Ascending aorta (tissue), 2 donors: ENCODE results near the gene FYN. TPM values are rescaled to one million over a fixed set of nuclear protein-coding genes. Genes with fewer than 3 reads are reported as not detected.

Experiments used
- DNase-seq, 2 donors: peaks; one replicate each; pipeline ENCODE4 v3.0.0-alpha.2; 2019; ENCODE audit warnings: low spot score in 2 of 2
- H3K27ac ChIP-seq, 2 donors: fragments of 200-600 bp; sonication (generic); one replicate each; pipeline ENCODE4 v1.5.1; 2016 to 2017; ENCODE audit warnings: mild to moderate bottlenecking in 1 of 2
- H3K27me3 ChIP-seq: fragments of 200-600 bp; sonication (generic); one replicate; pipeline ENCODE4 v1.5.1; 2017
- H3K36me3 ChIP-seq, 2 donors: fragments of 200-600 bp; sonication (generic); one replicate each; pipeline ENCODE4 v1.5.1; 2016
- H3K4me1 ChIP-seq, 2 donors: fragments of 200-600 bp; sonication (generic); one replicate each; pipeline ENCODE4 v1.5.1; 2016 to 2017; ENCODE audit warnings: mild to moderate bottlenecking in 1 of 2
- H3K4me3 ChIP-seq, 2 donors: fragments of 200-600 bp; sonication (generic); one replicate each; pipeline ENCODE4 v1.5.1; 2016 to 2017; ENCODE audit warnings: mild to moderate bottlenecking in 1 of 2
- H3K9me3 ChIP-seq, 2 donors: fragments of 200-600 bp; sonication (generic); one replicate each; pipeline ENCODE4 v1.5.1; 2016
- CTCF ChIP-seq, 3 experiments: fragments of 200-600 bp in 2 of 3; fragments of 450-650 bp in 1 of 3; sonication (generic) in 2 of 3; IDR thresholded peaks; one replicate each; pipeline ENCODE4 v1.5.1; 2016 to 2019; ENCODE audit warnings: antibody characterized with exemption in 3 of 3, mild to moderate bottlenecking in 1 of 3, moderate library complexity in 1 of 3
- intact Hi-C: fragments of 100-400 bp; cut with DNase I; formaldehyde crosslinking; loops from one replicate; pipeline ENCODE4 v1.15.1; 2023
- total RNA-seq: library from RNA; depleted of rRNA; stranded (reverse); fragments of >200 nt; gene quantifications from one replicate; pipeline ENCODE4 v1.1.0, GENCODE V29; 2016

FYN gene
- total RNA-seq, 1 donor from 2014 or later = 141 TPM

DNA sequence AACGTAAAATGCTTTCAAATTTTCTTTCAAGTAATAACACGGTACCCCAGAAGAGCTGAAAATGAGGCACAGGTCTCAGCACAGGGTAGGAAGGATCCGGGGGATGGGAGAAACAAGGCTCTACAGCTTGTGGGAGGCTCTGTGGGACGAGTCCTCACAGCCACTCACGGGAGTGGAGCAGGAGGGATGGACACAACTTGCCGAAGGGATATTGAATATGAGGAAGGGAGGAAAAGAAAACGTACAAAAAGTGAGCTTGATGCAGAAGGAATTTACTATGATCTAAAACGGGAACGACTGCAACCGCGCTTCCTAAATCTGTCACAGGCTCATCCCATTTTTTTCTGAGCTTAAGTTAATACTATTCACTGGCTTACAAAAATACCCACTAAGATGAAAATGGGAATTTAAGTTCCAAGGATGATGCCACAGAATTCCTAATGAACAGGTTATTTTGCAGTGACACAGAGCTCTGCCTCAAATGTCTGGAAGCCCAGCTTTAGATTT, 72.9 kb downstream of the FYN start:
- no peak overlapping the region for H3K4me3 ChIP-seq
- intact Hi-C loops = no loop called here
- H3K9me3 ChIP-seq = no peaks in the 10 kb centered on the region
- no peaks in the 10 kb centered on the region for H3K27me3 ChIP-seq
- TF ChIP-seq CTCF (IDR thresholded peaks at IDR 0.05) = no peak
- no peak for DNase-seq
- peaks cover 0 to 5% of the 10 kb centered on the region in 2 donors for H3K4me1 ChIP-seq
- no peak overlapping the region for H3K27ac ChIP-seq
- H3K36me3 ChIP-seq = no peaks in the 10 kb centered on the region

GRCh38 chr6:111799576-111800258, 73.5 kb downstream of the FYN start:
- Histone ChIP-seq H3K9me3 (no peaks in the 10 kb centered on the region), H3K4me3 (no peak overlapping the region), H3K36me3 (no peaks in the 10 kb centered on the region), H3K4me1 (peaks cover 0 to 3% of the 10 kb centered on the region in 2 donors), H3K27me3 (no peaks in the 10 kb centered on the region), H3K27ac (no peak overlapping the region)
- intact Hi-C loops = no loop called here
- TF ChIP-seq CTCF (IDR thresholded peaks at IDR 0.05) = no peak
- no peak for DNase-seq

DNA sequence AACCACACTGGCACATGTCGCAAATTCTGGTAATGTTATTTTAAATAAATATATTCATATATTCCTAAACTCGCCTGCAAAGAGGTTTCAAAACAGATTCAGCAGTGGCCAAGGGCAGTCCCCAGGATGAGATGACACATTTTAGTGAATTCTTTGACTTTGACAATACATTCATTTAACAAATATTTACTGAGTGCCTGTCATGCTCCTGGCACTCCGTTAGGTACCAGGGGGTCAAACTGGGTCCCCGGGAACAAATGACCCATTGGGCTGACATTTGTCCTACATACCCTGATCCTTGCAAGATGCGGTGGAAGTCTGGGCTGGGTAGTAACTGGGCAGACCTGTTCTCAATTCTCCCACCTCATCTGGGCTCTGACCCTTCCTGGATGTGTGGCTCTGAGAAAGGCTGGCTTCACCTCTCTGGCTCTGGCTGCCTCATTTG, 74.9 kb downstream of the FYN start:
- DNase-seq = no peak
- no peak overlapping the region for H3K4me3 ChIP-seq
- no peak for TF ChIP-seq CTCF (IDR thresholded peaks at IDR 0.05)
- H3K4me1 ChIP-seq = no peaks in the 10 kb centered on the region
- H3K9me3 ChIP-seq = no peaks in the 10 kb centered on the region
- H3K36me3 ChIP-seq = no peaks in the 10 kb centered on the region
- intact Hi-C loops = no loop called here
- H3K27me3 ChIP-seq = no peaks in the 10 kb centered on the region
- H3K27ac ChIP-seq = no peak overlapping the region

DNA sequence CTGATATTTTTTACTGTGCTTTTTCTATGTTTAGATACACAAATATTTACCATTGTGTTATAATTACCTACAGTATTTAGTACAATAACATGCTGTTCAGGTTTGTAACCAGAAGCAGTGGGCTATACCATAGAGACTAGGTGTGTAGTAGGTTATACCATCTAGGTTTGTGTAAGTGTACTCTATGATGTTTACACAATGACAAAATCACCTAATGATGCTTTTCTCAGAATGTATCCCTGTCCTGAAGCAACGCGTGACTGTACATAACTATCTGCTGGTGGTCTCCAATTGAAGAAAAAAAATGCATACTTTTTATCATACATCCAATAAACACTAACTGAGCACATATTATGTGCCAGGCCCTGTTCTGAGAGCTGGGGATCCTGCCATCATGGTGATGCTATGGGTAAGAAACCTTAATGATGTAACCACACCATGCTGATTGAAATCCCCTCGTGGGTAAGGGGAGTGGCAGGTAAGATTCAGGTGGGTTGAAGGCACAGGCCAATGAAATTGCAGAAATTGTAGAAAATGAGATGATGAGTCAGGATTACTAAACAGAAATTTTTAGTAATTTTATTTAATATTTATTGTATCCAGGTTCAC, 76.8 kb downstream of the FYN start:
- no peak for TF ChIP-seq CTCF (IDR thresholded peaks at IDR 0.05)
- H3K27me3 ChIP-seq = no peaks in the 10 kb centered on the region
- H3K36me3 ChIP-seq = no peaks in the 10 kb centered on the region
- no peaks in the 10 kb centered on the region for H3K9me3 ChIP-seq
- no peak overlapping the region for H3K27ac ChIP-seq
- no peak for DNase-seq
- H3K4me3 ChIP-seq = no peak overlapping the region
- H3K4me1 ChIP-seq = no peaks in the 10 kb centered on the region
- intact Hi-C loops = no loop called here

DNA sequence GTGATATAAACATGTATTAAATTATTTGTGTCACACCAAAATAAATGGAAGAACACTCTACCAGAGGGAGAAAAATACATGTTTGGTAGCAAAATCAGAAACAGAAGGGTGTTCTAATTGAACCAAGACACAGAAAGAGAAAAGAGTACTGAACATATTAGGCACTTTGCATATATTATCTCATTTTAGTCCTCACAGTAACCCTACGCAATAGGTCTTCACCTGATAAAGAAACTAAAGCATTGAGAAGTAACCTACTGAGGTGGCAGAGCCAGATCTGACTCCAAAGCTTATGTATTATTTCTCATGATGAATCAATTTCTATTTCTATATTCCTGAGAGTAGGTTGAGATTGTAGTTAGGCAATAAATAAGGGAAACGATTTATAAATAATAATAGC, 77.7 kb downstream of the FYN start:
- H3K4me1 ChIP-seq = no peaks in the 10 kb centered on the region
- H3K36me3 ChIP-seq = no peaks in the 10 kb centered on the region
- no peaks in the 10 kb centered on the region for H3K9me3 ChIP-seq
- DNase-seq = no peak
- no peaks in the 10 kb centered on the region for H3K27me3 ChIP-seq
- H3K27ac ChIP-seq = no peak overlapping the region
- no peak overlapping the region for H3K4me3 ChIP-seq
- no peak for TF ChIP-seq CTCF (IDR thresholded peaks at IDR 0.05)
- intact Hi-C loops = no loop called here
